Activated naive CD4-positive, alpha-beta T cell treated with anti-CD3 and anti-CD28 coated beads, Interleukin-2, amount 50 U/mL, for 72 hours (primary cell): Measurements from ENCODE around the gene MB. TPM values are rescaled to one million over a fixed set of nuclear protein-coding genes. Genes with fewer than 3 reads are reported as not detected.
"Not testable (repeated sequence)": the region's sequence is repeated elsewhere in the genome, so short reads cannot be mapped to it uniquely, and the experiment has no call there.

Experiments
- ATAC-seq, 2 donors: fragments of 150-1000 bp; cut with Tn5 transposase; 2 replicates each; pipeline ENCODE4 v1.10.0; 2021; ENCODE audit warnings: mild to moderate bottlenecking in 2 of 2, moderate library complexity in 2 of 2
- DNase-seq, 2 donors: peaks; one replicate each; pipeline ENCODE4 v3.0.0; 2021 to 2022; ENCODE audit warnings: low spot score in 2 of 2
- H3K27ac Mint-ChIP-seq, 2 donors: one replicate each; pipeline ENCODE4 v1.8.0; 2022; ENCODE audit warnings: mild to moderate bottlenecking in 2 of 2, mixed read lengths in 2 of 2
- H3K36me3 Mint-ChIP-seq, 2 donors: one replicate each; pipeline ENCODE4 v1.8.0; 2022; ENCODE audit warnings: mixed read lengths in 2 of 2
- H3K9me3 Mint-ChIP-seq, 2 donors: one replicate each; pipeline ENCODE4 v1.8.0; 2022; ENCODE audit warnings: mixed read lengths in 2 of 2
- total RNA-seq, 2 donors: library from RNA; stranded (reverse); gene quantifications; one replicate each; pipeline ENCODE4 v1.2.3, GENCODE V29; 2022

The MB gene
- total RNA-seq, 2 donors from 2014 or later = 0.47 TPM; not detected in 1

- no peaks in the 10 kb centered on the region for H3K9me3 Mint-ChIP-seq
- DNase-seq = no peak
- no peak for ATAC-seq
- H3K27ac Mint-ChIP-seq = no peak overlapping the region
- no peaks in the 10 kb centered on the region for H3K36me3 Mint-ChIP-seq
Observed at GRCh38 chr22:35625763-35626432, 8.8 kb upstream of the MB start.

- ATAC-seq (no peak), DNase-seq (no peak)
- Mint-ChIP-seq H3K27ac (no peak overlapping the region), H3K9me3 (no peaks in the 10 kb centered on the region), H3K36me3 (no peaks in the 10 kb centered on the region)
Observed at GRCh38 chr22:35624547-35624946, 7.4 kb upstream of the MB start.

GRCh38 chr22:35623885-35624284, 6.8 kb upstream of the MB start:
- ATAC-seq, H3K27ac Mint-ChIP-seq, H3K36me3 Mint-ChIP-seq, DNase-seq, H3K9me3 Mint-ChIP-seq: not testable (repeated sequence)

GRCh38 chr22:35622191-35622913, 5.2 kb upstream of the MB start:
- ATAC-seq (no peak), DNase-seq (no peak)
- no peaks in the 10 kb centered on the region for H3K9me3 Mint-ChIP-seq
- no peaks in the 10 kb centered on the region for H3K36me3 Mint-ChIP-seq
- no peak overlapping the region for H3K27ac Mint-ChIP-seq

GRCh38 chr22:35621451-35621850, 4.3 kb upstream of the MB start:
- no peak overlapping the region for H3K27ac Mint-ChIP-seq

GRCh38 chr22:35620624-35621251, 3.6 kb upstream of the MB start:
- Mint-ChIP-seq H3K27ac (no peak overlapping the region), H3K36me3 (no peaks in the 10 kb centered on the region), H3K9me3 (no peaks in the 10 kb centered on the region)
- DNase-seq (no peak), ATAC-seq (no peak)

More at GRCh38 chr22:35621451-35621850, 4.3 kb upstream of the MB start:
- Mint-ChIP-seq H3K9me3 (no peaks in the 10 kb centered on the region), H3K36me3 (no peaks in the 10 kb centered on the region)
- ATAC-seq (no peak), DNase-seq (no peak)

GRCh38 chr22:35619336-35620094, 2.4 kb upstream of the MB start:
- Mint-ChIP-seq H3K27ac (peak overlapping the region in 1 of 2 donors; percentile 6), H3K9me3 (no peaks in the 10 kb centered on the region), H3K36me3 (no peaks in the 10 kb centered on the region)
- ATAC-seq (no peak), DNase-seq (no peak)

- no peak for DNase-seq
- H3K9me3 Mint-ChIP-seq = no peaks in the 10 kb centered on the region
- H3K27ac Mint-ChIP-seq = no peak overlapping the region
- no peaks in the 10 kb centered on the region for H3K36me3 Mint-ChIP-seq
- no peak for ATAC-seq
Observed at GRCh38 chr22:35618427-35619223, 1.5 kb upstream of the MB start.

- no peaks in the 10 kb centered on the region for H3K9me3 Mint-ChIP-seq
- no peak overlapping the region for H3K27ac Mint-ChIP-seq
- no peaks in the 10 kb centered on the region for H3K36me3 Mint-ChIP-seq
- ATAC-seq (no peak), DNase-seq (no peak)
Observed at GRCh38 chr22:35616043-35616442, 1.1 kb downstream of the MB start.

- DNase-seq = no peak
- peak overlapping the region in 1 of 2 donors; percentile 1 for H3K27ac Mint-ChIP-seq
- no peak for ATAC-seq
- H3K9me3 Mint-ChIP-seq = no peaks in the 10 kb centered on the region
- no peaks in the 10 kb centered on the region for H3K36me3 Mint-ChIP-seq
Observed at GRCh38 chr22:35615156-35615555, 2.0 kb downstream of the MB start.

- H3K9me3 Mint-ChIP-seq = no peaks in the 10 kb centered on the region
- no peaks in the 10 kb centered on the region for H3K36me3 Mint-ChIP-seq
- DNase-seq = no peak
- no peak overlapping the region for H3K27ac Mint-ChIP-seq
- no peak for ATAC-seq
Observed at GRCh38 chr22:35614404-35614803, 2.7 kb downstream of the MB start.

- H3K27ac Mint-ChIP-seq = no peak overlapping the region
- H3K36me3 Mint-ChIP-seq = no peaks in the 10 kb centered on the region
- ATAC-seq (no peak), DNase-seq (no peak)
- no peaks in the 10 kb centered on the region for H3K9me3 Mint-ChIP-seq
Observed at GRCh38 chr22:35612903-35613302, 4.2 kb downstream of the MB start.

- ATAC-seq (peak; percentile 43 to 82), DNase-seq (no peak)
- Mint-ChIP-seq H3K27ac (no peak overlapping the region), H3K9me3 (no peaks in the 10 kb centered on the region), H3K36me3 (no peaks in the 10 kb centered on the region)
Observed at GRCh38 chr22:35611891-35612576, 5.1 kb downstream of the MB start.

- Mint-ChIP-seq H3K36me3 (no peaks in the 10 kb centered on the region), H3K9me3 (no peaks in the 10 kb centered on the region), H3K27ac (no peak overlapping the region)
- ATAC-seq (peak in 1 of 2 donors; percentile 13), DNase-seq (no peak)
Observed at GRCh38 chr22:35611200-35611890, 5.8 kb downstream of the MB start.

- DNase-seq = no peak
- no peak for ATAC-seq
Observed at GRCh38 chr22:35610741-35611140, 6.4 kb downstream of the MB start.

More at GRCh38 chr22:35610741-35611140, 6.4 kb downstream of the MB start:
- Mint-ChIP-seq H3K27ac (no peak overlapping the region), H3K36me3 (no peaks in the 10 kb centered on the region), H3K9me3 (no peaks in the 10 kb centered on the region)
